Measurements from ENCODE around the gene CAP2. TPM values are rescaled to one million over a fixed set of nuclear protein-coding genes. Genes with fewer than 3 reads are reported as not detected.

The CAP2 gene
- total RNA-seq, 1 experiment from 2014 or later = 11.5 TPM

- no peaks in the 10 kb centered on the region for H4K20me1 ChIP-seq (ENCODE audit: control insufficient read depth, insufficient read depth, insufficient read length)
- H4K5ac ChIP-seq (ENCODE audit: insufficient read length, low read depth, low read length) = no peak overlapping the region
- H2BK20ac ChIP-seq (ENCODE audit: low read depth, low read length, poor library complexity, severe bottlenecking) = no peak overlapping the region
- H4K91ac ChIP-seq (ENCODE audit: insufficient read length, low read depth, low read length) = no peak overlapping the region
- H3K27ac ChIP-seq (ENCODE audit: insufficient read length, low read depth, low read length) = no peak overlapping the region
- no peaks in the 10 kb centered on the region for H3K79me2 ChIP-seq (ENCODE audit: insufficient read depth, low read length)
- H2BK5ac ChIP-seq (ENCODE audit: insufficient read length, low read length) = no peak overlapping the region
- H3K9me3 ChIP-seq (ENCODE audit: control insufficient read depth, low read depth, low read length) = no peaks in the 10 kb centered on the region
- WGBS (ENCODE audit: extremely low coverage, insufficient read length, low lambda C conversion rate) = no CpG with 5 or more reads among the region's 3 CpGs
- no peak overlapping the region for H2AFZ ChIP-seq (ENCODE audit: low read length)
- H3K27ac Mint-ChIP-seq = no peak overlapping the region
- no peaks in the 10 kb centered on the region for H3K36me3 Mint-ChIP-seq (ENCODE audit: insufficient read depth in 1 of 3, low read depth in 3 of 3)
- H3K9me3 Mint-ChIP-seq = no peaks in the 10 kb centered on the region
- no peaks in the 10 kb centered on the region for H3K27me3 Mint-ChIP-seq (ENCODE audit: low read depth)
- H3K56ac ChIP-seq (ENCODE audit: insufficient read length, low read depth, low read length) = no peak overlapping the region
- H3K9ac ChIP-seq (ENCODE audit: extremely low read depth, insufficient read length, low read length) = no peak overlapping the region
- no peak overlapping the region for H4K8ac ChIP-seq (replicated peaks; ENCODE audit: insufficient read length, low read depth, low read length)
- H2BK12ac ChIP-seq (ENCODE audit: insufficient read length, low read depth, low read length) = no peak overlapping the region
- no peak overlapping the region for H3K23ac ChIP-seq (ENCODE audit: insufficient read length, low read depth, low read length)
- peaks cover 9% of the 10 kb centered on the region; the same call in 1 of the 2 replicates for H3K4me1 ChIP-seq (ENCODE audit: insufficient read depth, low read length)
- H3K4me2 ChIP-seq (ENCODE audit: insufficient read depth, insufficient read length, low read length) = no peak overlapping the region
- H3K4ac ChIP-seq (ENCODE audit: low read depth, low read length) = no peak overlapping the region
- no peak overlapping the region for H2BK120ac ChIP-seq (ENCODE audit: low read depth, low read length, poor library complexity, severe bottlenecking)
- no peaks in the 10 kb centered on the region for H3K27me3 ChIP-seq (ENCODE audit: insufficient read depth, low read length)
- DNase-seq = no peak
- no peak for TF ChIP-seq CTCF (conservative IDR thresholded peaks at IDR 0.05)
- H2BK15ac ChIP-seq (ENCODE audit: low read depth, low read length) = no peak overlapping the region
- H3K4me3 Mint-ChIP-seq = no peak overlapping the region
- no peak overlapping the region for H3K14ac ChIP-seq (ENCODE audit: insufficient read depth, low read length)
- H3K18ac ChIP-seq (ENCODE audit: insufficient read length, low read depth, low read length) = no peak overlapping the region
- peaks cover 14 to 15% of the 10 kb centered on the region in 2 experiments for H3K4me1 Mint-ChIP-seq
- H3T11ph ChIP-seq (ENCODE audit: low read length) = no peak overlapping the region
- no peaks in the 10 kb centered on the region for H3K79me1 ChIP-seq (ENCODE audit: insufficient read depth, low read depth, low read length, poor library complexity, severe bottlenecking)
- no peak overlapping the region for H2AK5ac ChIP-seq (ENCODE audit: insufficient read length, low read length)
- H3K23me2 ChIP-seq (ENCODE audit: insufficient read length, low read depth, low read length, poor library complexity, severe bottlenecking) = no peaks in the 10 kb centered on the region
Observed at GRCh38 chr6:17501442-17501841, 108.0 kb downstream of the CAP2 start.
